HFFc6 (cell line): Measurements from ENCODE around the gene GYPC. TPM values are rescaled to one million over a fixed set of nuclear protein-coding genes. Genes with fewer than 3 reads are reported as not detected.
"Not testable (repeated sequence)": the region's sequence is repeated elsewhere in the genome, so short reads cannot be mapped to it uniquely, and the experiment has no call there.

ENCODE experiments used
- DNase-seq: peaks from one replicate; pipeline ENCODE4 v3.0.0-alpha.2; 2018
- H3K27ac Mint-ChIP-seq: 2 replicates; pipeline ENCODE4 v1.8.0; 2020; ENCODE audit warnings: mild to moderate bottlenecking, mixed read lengths
- H3K27me3 Mint-ChIP-seq: 2 replicates; pipeline ENCODE4 v1.8.0; 2021; ENCODE audit warnings: mild to moderate bottlenecking, moderate library complexity, mixed read lengths; ENCODE audit not compliant: insufficient read depth
- H3K36me3 Mint-ChIP-seq: 2 replicates; pipeline ENCODE4 v1.8.0; 2021; ENCODE audit warnings: low read depth, mixed read lengths
- H3K4me1 Mint-ChIP-seq: 2 replicates; pipeline ENCODE4 v1.8.0; 2020; ENCODE audit warnings: low read depth, mixed read lengths
- H3K4me3 Mint-ChIP-seq: 2 replicates; pipeline ENCODE4 v1.8.0; 2020; ENCODE audit warnings: mild to moderate bottlenecking, moderate library complexity, mixed read lengths
- H3K9me3 Mint-ChIP-seq: 2 replicates; pipeline ENCODE4 v1.8.0; 2020; ENCODE audit warnings: mild to moderate bottlenecking, mixed read lengths
- total RNA-seq, 6 experiments: library from RNA; stranded (reverse); fragmentation: NEBNext Ultra II Directional; extraction: Animal tissue kit (Norgen Biotek cat#: 25700); gene quantifications; 2 replicates in 1 of 6; 3 replicates in 5 of 6; pipeline ENCODE4 v1.2.3, GENCODE V29; 2021
- TF ChIP-seq, protein P1 (sequence below): fragments of 200-600 bp; sonication (generic); IDR thresholded peaks from 2 replicates; pipeline ENCODE4 v1.5.0; 2021; ENCODE audit warnings: antibody characterized with exemption, mild to moderate bottlenecking

GYPC gene
- total RNA-seq, 6 experiments from 2014 or later, result 19.4 to 29.6 (median 21.3) TPM

DNA sequence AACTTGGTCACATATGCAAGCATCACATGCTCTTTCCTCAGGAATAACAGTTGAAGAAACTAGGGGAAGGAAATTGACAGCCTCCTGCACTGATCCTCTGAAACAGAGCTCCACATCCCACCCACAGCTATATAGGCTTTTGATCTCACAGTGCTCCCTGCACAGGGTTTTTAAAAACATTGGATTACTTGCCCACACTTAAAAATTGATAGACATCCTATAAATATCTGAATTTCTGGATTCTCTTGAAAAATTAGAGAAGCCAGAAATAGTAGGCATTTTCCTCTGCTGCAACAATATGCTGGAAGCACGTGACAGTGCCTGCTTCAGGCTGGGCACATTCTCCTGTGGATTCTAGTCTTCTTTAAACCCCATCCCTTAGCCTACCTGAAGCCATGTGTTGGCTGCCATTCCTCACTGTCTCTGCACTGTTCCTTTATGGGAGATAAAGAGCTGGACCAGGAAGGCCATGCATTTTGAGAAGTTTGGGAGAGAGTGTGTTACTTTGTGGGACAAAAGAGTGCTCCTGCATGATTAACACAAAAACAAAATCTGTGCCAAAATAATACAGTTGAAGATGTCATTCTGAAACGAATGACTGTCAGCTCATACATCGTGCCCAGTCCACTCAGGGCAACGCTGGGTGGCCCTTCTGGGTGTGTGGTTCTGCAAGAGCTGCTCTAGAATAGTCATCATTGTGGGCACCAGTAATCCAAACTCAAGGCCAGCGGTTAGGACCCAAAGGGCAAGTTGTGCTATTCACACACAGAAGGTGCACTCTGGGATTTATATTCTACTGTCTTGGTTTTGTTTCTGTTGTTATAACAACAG is 59.8 kb downstream of the GYPC start:
- H3K9me3 Mint-ChIP-seq, result no peaks in the 10 kb centered on the region
- peaks cover 9% of the 10 kb centered on the region for H3K4me1 Mint-ChIP-seq
- peaks cover 9% of the 10 kb centered on the region for H3K27me3 Mint-ChIP-seq
- TF ChIP-seq, protein P1, sequence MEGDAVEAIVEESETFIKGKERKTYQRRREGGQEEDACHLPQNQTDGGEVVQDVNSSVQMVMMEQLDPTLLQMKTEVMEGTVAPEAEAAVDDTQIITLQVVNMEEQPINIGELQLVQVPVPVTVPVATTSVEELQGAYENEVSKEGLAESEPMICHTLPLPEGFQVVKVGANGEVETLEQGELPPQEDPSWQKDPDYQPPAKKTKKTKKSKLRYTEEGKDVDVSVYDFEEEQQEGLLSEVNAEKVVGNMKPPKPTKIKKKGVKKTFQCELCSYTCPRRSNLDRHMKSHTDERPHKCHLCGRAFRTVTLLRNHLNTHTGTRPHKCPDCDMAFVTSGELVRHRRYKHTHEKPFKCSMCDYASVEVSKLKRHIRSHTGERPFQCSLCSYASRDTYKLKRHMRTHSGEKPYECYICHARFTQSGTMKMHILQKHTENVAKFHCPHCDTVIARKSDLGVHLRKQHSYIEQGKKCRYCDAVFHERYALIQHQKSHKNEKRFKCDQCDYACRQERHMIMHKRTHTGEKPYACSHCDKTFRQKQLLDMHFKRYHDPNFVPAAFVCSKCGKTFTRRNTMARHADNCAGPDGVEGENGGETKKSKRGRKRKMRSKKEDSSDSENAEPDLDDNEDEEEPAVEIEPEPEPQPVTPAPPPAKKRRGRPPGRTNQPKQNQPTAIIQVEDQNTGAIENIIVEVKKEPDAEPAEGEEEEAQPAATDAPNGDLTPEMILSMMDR, result no peak
- H3K36me3 Mint-ChIP-seq, result no peaks in the 10 kb centered on the region
- DNase-seq, result no peak
- H3K4me3 Mint-ChIP-seq, result no peak overlapping the region
- H3K27ac Mint-ChIP-seq, result no peak overlapping the region

GRCh38 chr2:126717277-126717676 is 61.3 kb downstream of the GYPC start:
- not testable (repeated sequence) for H3K27ac Mint-ChIP-seq, H3K27me3 Mint-ChIP-seq, H3K9me3 Mint-ChIP-seq, H3K36me3 Mint-ChIP-seq, H3K4me3 Mint-ChIP-seq, DNase-seq, H3K4me1 Mint-ChIP-seq

- Mint-ChIP-seq H3K4me3 (no peak overlapping the region), H3K27me3 (peaks cover 7% of the 10 kb centered on the region; the same call in 1 of the 2 replicates), H3K9me3 (no peaks in the 10 kb centered on the region), H3K27ac (no peak overlapping the region), H3K36me3 (no peaks in the 10 kb centered on the region), H3K4me1 (peaks cover 9% of the 10 kb centered on the region)
- TF ChIP-seq, protein P1, result no peak
- no peak for DNase-seq
Measured at GRCh38 chr2:126717928-126718327, 62.0 kb downstream of the GYPC start.

DNA sequence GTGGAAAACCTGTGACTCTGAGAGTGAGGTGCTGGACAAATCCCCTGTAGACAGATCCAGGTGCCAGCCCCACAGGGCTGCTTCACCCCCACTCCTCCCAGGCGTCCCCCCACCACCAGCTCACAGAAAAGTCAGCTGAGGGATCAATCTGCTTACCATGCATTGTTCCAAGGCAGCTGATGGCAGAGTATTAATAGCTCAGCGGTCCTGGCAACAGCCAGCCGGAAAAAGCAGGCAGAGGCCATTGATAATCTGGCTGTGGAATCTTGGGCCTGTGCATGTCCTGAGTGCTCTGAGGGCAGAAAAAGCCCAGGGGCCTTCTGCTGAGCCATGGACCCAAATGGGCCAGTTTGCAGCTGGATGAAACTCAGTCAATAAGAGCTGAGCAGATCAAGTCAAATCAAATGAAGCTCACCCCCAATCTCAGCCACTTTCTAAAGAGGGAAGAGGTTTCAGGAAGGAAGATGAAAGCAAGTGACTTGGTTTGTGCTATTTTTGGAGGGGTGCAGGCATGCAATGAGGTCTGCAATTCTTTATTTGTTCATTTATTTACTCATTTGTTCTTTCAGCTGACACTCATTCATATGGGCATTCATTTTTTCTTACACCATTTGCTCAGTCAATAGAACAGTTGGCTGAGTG is 63.4 kb downstream of the GYPC start:
- Mint-ChIP-seq H3K9me3 (no peaks in the 10 kb centered on the region), H3K36me3 (no peaks in the 10 kb centered on the region), H3K4me3 (no peak overlapping the region), H3K27me3 (peaks cover 11% of the 10 kb centered on the region), H3K27ac (no peak overlapping the region), H3K4me1 (peaks cover 9% of the 10 kb centered on the region)
- TF ChIP-seq, protein P1, result no peak
- DNase-seq, result no peak

- TF ChIP-seq, protein P1, result no peak
- H3K36me3 Mint-ChIP-seq, result no peaks in the 10 kb centered on the region
- peak; percentile 16 for DNase-seq
- H3K4me3 Mint-ChIP-seq, result no peak overlapping the region
- peaks cover 8% of the 10 kb centered on the region for H3K27me3 Mint-ChIP-seq
- H3K9me3 Mint-ChIP-seq, result peaks cover 1% of the 10 kb centered on the region; the same call in 1 of the 2 replicates
- no peak overlapping the region for H3K27ac Mint-ChIP-seq
- peaks cover 9% of the 10 kb centered on the region for H3K4me1 Mint-ChIP-seq
Measured at GRCh38 chr2:126719833-126720351, 63.9 kb downstream of the GYPC start.

- TF ChIP-seq, protein P1, result no peak
- peaks cover 9% of the 10 kb centered on the region for H3K4me1 Mint-ChIP-seq
- H3K27me3 Mint-ChIP-seq, result peaks cover 6% of the 10 kb centered on the region
- peaks cover 6% of the 10 kb centered on the region; the same call in 1 of the 2 replicates for H3K9me3 Mint-ChIP-seq
- peak; percentile 17 for DNase-seq
- H3K27ac Mint-ChIP-seq, result no peak overlapping the region
- no peak overlapping the region for H3K4me3 Mint-ChIP-seq
- H3K36me3 Mint-ChIP-seq, result no peaks in the 10 kb centered on the region
Measured at GRCh38 chr2:126720638-126721037, 64.7 kb downstream of the GYPC start.
